HG03159 (cell line): Measurements from ENCODE around the gene OMA1.
"Not testable (repeated sequence)": the region's sequence is repeated elsewhere in the genome, so short reads cannot be mapped to it uniquely, and the experiment has no call there.

ENCODE experiments used
- ATAC-seq: cut with Tn5 transposase; IDR thresholded peaks from one replicate; pipeline ENCODE4 v1.9.1; 2021; ENCODE audit warnings: mild to moderate bottlenecking, moderate library complexity; ENCODE audit not compliant: unreplicated experiment

OMA1 gene

DNA sequence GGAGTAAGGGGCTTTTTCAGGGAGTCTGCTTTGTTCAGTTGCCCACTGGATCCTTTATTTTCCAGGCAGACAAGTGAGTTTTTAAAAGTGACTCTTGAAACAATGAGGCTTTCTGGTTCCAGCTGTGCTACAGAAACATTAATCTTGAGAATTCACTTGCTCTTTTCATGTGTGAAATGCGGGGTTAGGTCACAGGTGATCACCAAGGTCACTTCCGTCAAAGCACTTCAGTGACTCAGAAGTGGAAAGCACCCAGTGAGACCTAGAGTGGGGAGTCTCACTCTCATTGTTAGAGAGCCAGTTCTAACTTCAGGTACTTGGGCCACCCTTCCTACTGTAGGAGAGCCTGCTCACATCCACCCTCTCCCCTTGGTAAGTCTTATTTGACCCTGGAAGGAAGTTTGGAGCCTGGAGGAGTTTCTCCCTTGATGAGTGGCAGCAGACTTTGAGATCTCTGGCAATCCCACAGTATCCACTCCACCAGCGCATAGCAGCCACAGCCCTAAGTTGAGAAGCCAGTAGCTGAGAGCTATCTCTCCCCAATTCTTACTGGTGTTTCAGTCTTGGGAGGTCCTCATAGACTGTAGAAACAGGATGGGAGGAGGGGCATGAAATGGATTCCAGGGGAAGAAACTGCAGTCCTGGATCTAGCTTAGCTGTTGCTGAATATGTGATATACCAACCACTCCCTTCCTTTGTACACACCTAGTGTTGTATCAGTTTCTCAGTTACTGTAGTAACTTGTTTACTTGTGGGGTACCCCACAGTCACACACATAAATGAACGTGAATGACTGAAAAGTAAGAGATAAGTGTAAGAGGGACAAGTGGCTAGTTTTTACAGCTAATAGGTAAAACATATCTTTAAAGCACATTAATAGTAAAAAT is 27.4 kb upstream of the OMA1 start:
- peak; percentile 98 for ATAC-seq

- no peak for ATAC-seq
Measured at GRCh38 chr1:58573138-58573537, 26.6 kb upstream of the OMA1 start.

- ATAC-seq = no peak
Measured at GRCh38 chr1:58572690-58573089, 26.2 kb upstream of the OMA1 start.

GRCh38 chr1:58571616-58572015 is 25.1 kb upstream of the OMA1 start:
- ATAC-seq = no peak

DNA sequence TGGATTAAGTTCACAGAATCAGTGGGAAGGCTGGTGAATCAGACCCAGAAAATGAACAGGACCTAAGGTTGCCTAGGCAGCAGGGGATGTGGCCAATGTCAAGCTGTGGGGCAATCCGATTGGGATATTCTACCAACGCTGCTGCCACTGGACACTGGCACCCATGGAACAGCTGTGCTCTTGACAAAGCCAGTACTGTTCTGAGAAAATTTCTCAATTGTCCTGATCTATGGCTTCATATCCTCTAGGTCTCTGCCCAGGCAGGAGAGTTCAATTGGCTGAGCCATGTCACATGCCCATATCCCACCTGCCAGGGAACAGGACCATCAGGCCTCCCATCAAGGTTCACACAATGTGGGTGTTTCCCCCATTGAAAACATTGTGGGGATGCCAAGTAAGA is 24.3 kb upstream of the OMA1 start:
- ATAC-seq = no peak

GRCh38 chr1:58570094-58570493 is 23.6 kb upstream of the OMA1 start:
- no peak for ATAC-seq

DNA sequence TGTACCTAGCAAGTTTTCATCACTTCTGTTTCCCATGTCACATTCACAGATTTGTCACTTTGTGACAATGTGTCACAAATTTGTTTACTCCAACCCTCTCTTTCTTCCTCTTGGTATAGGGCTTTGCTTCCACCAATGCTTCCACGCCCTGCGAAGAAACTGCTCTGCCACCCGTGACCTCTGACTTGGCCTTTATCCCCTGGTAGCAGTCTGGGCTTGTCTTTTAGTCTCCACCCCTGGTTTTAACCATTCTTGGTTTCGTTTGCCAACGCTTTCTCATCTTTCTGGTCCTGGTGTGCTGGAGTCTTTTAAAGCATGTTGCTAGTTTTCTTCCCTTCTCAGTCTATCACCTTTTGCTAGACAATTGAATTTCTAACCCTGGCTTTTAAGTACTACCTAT is 22.4 kb upstream of the OMA1 start:
- no peak for ATAC-seq

- no peak for ATAC-seq
Measured at GRCh38 chr1:58568271-58568860, 21.8 kb upstream of the OMA1 start.

GRCh38 chr1:58566339-58566738 is 19.8 kb upstream of the OMA1 start:
- ATAC-seq = no peak

DNA sequence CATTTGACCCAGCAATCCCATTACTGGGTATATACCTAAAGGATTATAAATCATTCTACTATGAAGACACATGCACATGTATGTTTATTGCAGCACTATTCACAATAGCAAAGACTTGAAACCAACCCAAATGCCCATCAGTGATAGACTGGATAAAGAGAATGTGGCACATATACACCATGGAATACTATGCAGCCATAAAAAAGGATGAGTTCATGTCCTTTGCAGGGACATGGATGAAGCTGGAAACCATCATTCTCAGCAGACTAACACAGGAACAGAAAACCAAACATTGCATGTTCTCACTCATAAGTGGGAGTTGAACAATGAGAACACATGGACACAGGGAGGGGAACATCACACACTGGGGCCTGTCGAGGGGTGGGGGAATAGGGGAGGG is 17.2 kb upstream of the OMA1 start:
- not testable (repeated sequence) for ATAC-seq

GRCh38 chr1:58561633-58562032 is 15.1 kb upstream of the OMA1 start:
- no peak for ATAC-seq

GRCh38 chr1:58555393-58555792 is 8.9 kb upstream of the OMA1 start:
- ATAC-seq = no peak

- no peak for ATAC-seq
Measured at GRCh38 chr1:58551186-58552140, 4.9 kb upstream of the OMA1 start.

DNA sequence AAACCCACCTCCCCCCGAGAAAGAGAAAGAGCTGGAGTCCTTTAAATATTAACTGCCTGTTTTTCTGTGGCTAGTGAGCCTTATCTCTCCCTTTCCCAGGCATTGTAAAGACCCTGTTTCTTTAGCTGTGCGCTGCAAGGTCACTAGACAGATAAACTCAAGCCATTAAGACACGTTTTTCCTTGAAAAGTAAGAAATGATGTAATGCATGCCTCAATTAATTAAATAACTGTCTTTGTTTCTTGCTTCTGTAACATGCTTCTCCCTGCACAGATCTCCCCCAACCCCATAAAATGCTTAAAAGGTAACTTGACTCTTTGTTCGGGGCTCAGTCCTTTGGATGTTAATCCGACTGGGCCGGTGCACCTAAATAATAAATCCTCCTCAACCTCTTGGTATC is 2.8 kb upstream of the OMA1 start:
- not testable (repeated sequence) for ATAC-seq

DNA sequence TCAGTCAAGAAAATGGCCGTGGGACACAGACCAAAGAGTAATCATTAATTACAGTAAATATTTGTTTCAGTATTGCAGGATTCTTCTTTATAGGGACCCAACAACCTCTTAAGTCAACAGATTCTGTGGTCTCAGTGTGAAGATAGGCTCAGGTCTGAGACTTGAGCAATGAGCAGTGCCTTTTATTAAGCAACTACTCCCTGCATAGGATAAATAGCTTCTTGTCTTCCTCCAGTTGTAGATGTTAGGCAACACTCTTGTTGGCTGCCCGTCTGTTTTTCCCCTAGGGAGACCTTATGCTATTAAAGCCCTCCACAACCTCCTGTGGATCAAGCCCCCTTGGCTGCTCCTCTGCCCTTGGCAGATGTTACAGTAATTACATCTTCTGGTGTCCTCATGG is 1.8 kb upstream of the OMA1 start:
- no peak for ATAC-seq

GRCh38 chr1:58545591-58546519 is 671 bp downstream of the OMA1 start:
- peak; percentile 68 for ATAC-seq

GRCh38 chr1:58543260-58543659 is 3.3 kb downstream of the OMA1 start:
- no peak for ATAC-seq

GRCh38 chr1:58539553-58539952 is 7.0 kb downstream of the OMA1 start:
- ATAC-seq = no peak

- no peak for ATAC-seq
Measured at GRCh38 chr1:58538821-58539220, 7.7 kb downstream of the OMA1 start.

- not testable (repeated sequence) for ATAC-seq
Measured at GRCh38 chr1:58531842-58532241, 14.7 kb downstream of the OMA1 start.
